Uterus (tissue), 2 donors: ENCODE measurements around the gene PDCD1LG2.

Source experiments
- CTCF ChIP-seq, 4 experiments: fragments of 200-600 bp in 2 of 4; fragments of 450-650 bp in 2 of 4; sonication (generic) in 2 of 4; IDR thresholded peaks; one replicate each; pipeline ENCODE4 v1.5.1; 2016 to 2019; ENCODE audit warnings: antibody characterized with exemption in 4 of 4, mild to moderate bottlenecking in 2 of 4, moderate library complexity in 1 of 4
- POLR2A ChIP-seq, 2 donors: fragments of 450-650 bp; IDR thresholded peaks; one replicate each; pipeline ENCODE4 v1.6.1; 2016; ENCODE audit warnings: antibody characterized with exemption in 2 of 2, mild to moderate bottlenecking in 1 of 2, moderate library complexity in 1 of 2

DNA sequence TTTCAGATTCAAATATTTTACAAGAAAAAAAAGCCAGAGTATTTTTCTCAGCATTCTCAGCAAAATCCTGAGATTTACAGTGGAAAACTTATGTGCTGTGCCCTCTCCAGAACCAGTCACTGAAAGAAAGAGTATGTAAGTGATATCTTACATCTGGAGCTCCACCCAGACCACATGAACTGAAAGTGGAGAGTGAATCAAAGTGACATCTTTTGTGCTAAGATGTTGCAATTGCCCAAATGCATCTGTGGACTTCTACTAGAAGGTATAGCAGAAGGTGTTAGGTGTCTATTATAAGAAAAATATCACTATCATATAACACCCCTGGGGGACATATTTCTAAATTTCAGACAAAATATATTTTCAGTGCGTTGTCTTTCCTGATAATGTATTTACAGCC, 69.5 kb downstream of the PDCD1LG2 start:
- TF ChIP-seq CTCF (IDR thresholded peaks at IDR 0.05) (no peak), POLR2A (IDR thresholded peaks at IDR 0.05) (no peak)
